OCI-LY7 (cell line): ENCODE data around the gene EMSY. TPM values are rescaled to one million over a fixed set of nuclear protein-coding genes. Genes with fewer than 3 reads are reported as not detected.

Experiments
- BruUV-seq: library from RNA; stranded (reverse); fragments of 400-500 nt; replicated peaks from 2 replicates; lab custom pipeline; 2021; lab: Mats Ljungman, UMichigan
- CTCF ChIA-PET: fragments of 300-600 bp; sonication (Branson Sonifier 250); formaldehyde crosslinking; loops from one replicate; lab custom pipeline; 2022; ENCODE audit warnings: antibody characterized with exemption; ENCODE audit not compliant: unreplicated experiment; lab: Charles Lee
- POLR2A ChIA-PET: fragments of 300-600 bp; sonication (Branson Sonifier 250); formaldehyde crosslinking; loops from one replicate; lab custom pipeline; 2022; ENCODE audit warnings: antibody characterized with exemption; lab: Charles Lee
- DNase-seq: peaks from one replicate; pipeline ENCODE4 v3.0.0-alpha.2; 2015; ENCODE audit warnings: low spot score
- H2AFZ ChIP-seq: fragments of 200-600 bp; sonication (generic), shearing (Covaris generic); 2 replicates; pipeline ENCODE4 v1.6.1; 2014; ENCODE audit warnings: mild to moderate bottlenecking, antibody characterized with exemption, low read length, moderate library complexity
- H3K27ac ChIP-seq: fragments of 200-600 bp; sonication (generic); 2 replicates; pipeline ENCODE4 v1.5.1; 2014; ENCODE audit warnings: mixed run types, low read depth, mild to moderate bottlenecking, moderate library complexity, low read length, inconsistent platforms; ENCODE audit not compliant: poor library complexity, severe bottlenecking
- H3K36me3 ChIP-seq: fragments of 200-600 bp; sonication (generic); 2 replicates; pipeline ENCODE4 v1.6.1; 2014; ENCODE audit warnings: mild to moderate bottlenecking, antibody characterized with exemption, low read length, moderate library complexity, mixed read lengths; ENCODE audit not compliant: insufficient read depth
- H3K4me1 ChIP-seq: fragments of 200-600 bp; sonication (generic); 2 replicates; pipeline ENCODE4 v1.5.1; 2014; ENCODE audit warnings: mild to moderate bottlenecking, low read length; ENCODE audit not compliant: insufficient read depth, poor library complexity, severe bottlenecking
- H3K4me2 ChIP-seq: fragments of 200-600 bp; sonication (generic); 2 replicates; pipeline ENCODE4 v1.6.1; 2014; ENCODE audit warnings: mild to moderate bottlenecking, low read length
- H3K4me3 ChIP-seq: fragments of 200-600 bp; sonication (generic); 2 replicates; pipeline ENCODE4 v1.5.1; 2014; ENCODE audit warnings: mild to moderate bottlenecking, low read depth, low read length; ENCODE audit not compliant: poor library complexity, severe bottlenecking
- H3K79me2 ChIP-seq: fragments of 200-600 bp; sonication (generic); 2 replicates; pipeline ENCODE4 v1.6.1; 2016; ENCODE audit warnings: low read depth, mild to moderate bottlenecking, low read length, moderate library complexity, mixed read lengths; ENCODE audit not compliant: insufficient read depth
- H3K9me2 ChIP-seq: fragments of 200-600 bp; sonication (generic); 2 replicates; pipeline ENCODE4 v1.6.1; 2016; ENCODE audit warnings: mild to moderate bottlenecking, low read length, mixed read lengths; ENCODE audit not compliant: insufficient read depth
- H3K9me3 ChIP-seq: fragments of 200-600 bp; sonication (generic); 2 replicates; pipeline ENCODE4 v1.6.1; 2014; ENCODE audit warnings: mild to moderate bottlenecking, mixed run types, low read length, mixed read lengths
- H4K20me1 ChIP-seq: fragments of 200-600 bp; sonication (generic); 2 replicates; pipeline ENCODE4 v1.6.1; 2014; ENCODE audit warnings: mild to moderate bottlenecking, antibody characterized with exemption, low read length, moderate library complexity, mixed read lengths; ENCODE audit not compliant: insufficient read depth
- EZH2phosphoT487 ChIP-seq: fragments of 200-600 bp; sonication (generic); IDR thresholded peaks from 2 replicates; pipeline ENCODE4 v1.6.1; 2018; ENCODE audit warnings: low read depth, borderline replicate concordance, mild to moderate bottlenecking, mixed run types, antibody characterized with exemption, low read length, moderate library complexity, mixed read lengths
- intact Hi-C: fragments of 100-400 bp; cut with micrococcal nuclease; formaldehyde crosslinking; loops from one replicate; pipeline ENCODE4 v1.10.0; 2022; ENCODE audit not compliant: unreplicated experiment
- total RNA-seq, 2 experiments: library from RNA; depleted of rRNA in 1 of 2; stranded (reverse); fragments of >200 nt in 1 of 2; shearing (Covaris generic) in 1 of 2; gene quantifications; 2 replicates each; pipeline ENCODE4 v1.2.3, GENCODE V29; 2014 to 2022
- TF ChIP-seq, protein P1 (sequence below): fragments of 200-600 bp; sonication (generic); conservative IDR thresholded peaks from 2 replicates; pipeline ENCODE4 v1.5.1; 2014; ENCODE audit warnings: mild to moderate bottlenecking, antibody characterized with exemption, low read length, moderate library complexity, mixed read lengths

The EMSY gene
- total RNA-seq, 2 experiments from 2014 or later, result 26.3 to 29.8 TPM

DNA sequence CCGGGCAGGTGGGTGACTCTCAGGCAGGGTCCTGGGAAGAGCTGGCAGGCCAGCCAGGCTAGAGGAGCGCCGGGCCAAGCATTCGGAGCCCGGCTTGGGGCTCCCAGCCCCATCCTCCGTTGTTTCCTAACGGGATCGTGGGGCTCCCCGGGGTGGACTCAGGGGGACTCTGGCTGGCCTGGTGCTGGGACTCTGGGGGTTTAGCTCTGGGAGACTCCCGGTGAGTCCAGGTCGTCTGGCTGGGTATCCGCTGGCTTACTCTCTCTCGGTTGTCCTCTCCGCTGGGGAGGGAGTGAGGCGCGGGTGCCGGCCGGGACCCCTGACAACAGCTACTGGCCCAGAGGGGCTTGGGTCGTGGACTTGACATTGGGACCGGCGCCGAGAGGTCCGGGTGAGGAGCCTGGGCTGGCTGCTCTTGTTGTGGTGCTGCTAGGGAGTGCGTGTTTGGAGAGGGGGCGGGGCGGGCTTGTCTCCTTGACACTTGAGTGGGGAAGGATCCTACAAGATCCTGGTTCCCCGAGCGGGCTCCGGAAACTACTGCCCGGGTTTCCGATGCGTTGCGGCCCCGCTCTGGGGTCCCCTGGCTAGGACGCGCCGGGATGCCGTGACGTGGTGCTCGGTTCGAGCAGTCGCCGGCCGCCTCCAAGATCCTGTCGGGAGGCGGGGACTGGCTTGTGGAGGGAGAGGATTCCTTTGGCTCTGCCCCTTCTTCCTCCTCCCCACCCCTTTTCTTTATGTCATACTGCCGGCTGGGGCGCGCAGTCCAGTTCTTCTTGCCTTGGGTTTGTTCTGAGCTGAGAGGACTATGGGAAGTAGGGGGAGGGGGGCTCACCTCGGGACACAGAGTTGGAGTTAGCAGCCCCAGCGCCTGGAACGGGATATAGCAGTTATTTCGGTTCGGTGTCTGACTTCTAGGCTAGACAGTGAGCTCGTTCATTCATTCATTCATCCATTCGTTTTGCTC lies 585 bp downstream of the EMSY start:
- Histone ChIP-seq H3K4me1 (peaks cover 19% of the 10 kb centered on the region), H3K27ac (peak overlapping the region; percentile 64), H3K4me2 (peak overlapping the region; percentile 93), H2AFZ (peak overlapping the region; percentile 93), H3K9me2 (no peaks in the 10 kb centered on the region), H4K20me1 (peaks cover 12% of the 10 kb centered on the region; the same call in 1 of the 2 replicates), H3K79me2 (peaks cover 38% of the 10 kb centered on the region), H3K4me3 (peak overlapping the region; percentile 99), H3K9me3 (no peaks in the 10 kb centered on the region), H3K36me3 (peaks cover 42% of the 10 kb centered on the region)
- TF ChIP-seq, protein P1, sequence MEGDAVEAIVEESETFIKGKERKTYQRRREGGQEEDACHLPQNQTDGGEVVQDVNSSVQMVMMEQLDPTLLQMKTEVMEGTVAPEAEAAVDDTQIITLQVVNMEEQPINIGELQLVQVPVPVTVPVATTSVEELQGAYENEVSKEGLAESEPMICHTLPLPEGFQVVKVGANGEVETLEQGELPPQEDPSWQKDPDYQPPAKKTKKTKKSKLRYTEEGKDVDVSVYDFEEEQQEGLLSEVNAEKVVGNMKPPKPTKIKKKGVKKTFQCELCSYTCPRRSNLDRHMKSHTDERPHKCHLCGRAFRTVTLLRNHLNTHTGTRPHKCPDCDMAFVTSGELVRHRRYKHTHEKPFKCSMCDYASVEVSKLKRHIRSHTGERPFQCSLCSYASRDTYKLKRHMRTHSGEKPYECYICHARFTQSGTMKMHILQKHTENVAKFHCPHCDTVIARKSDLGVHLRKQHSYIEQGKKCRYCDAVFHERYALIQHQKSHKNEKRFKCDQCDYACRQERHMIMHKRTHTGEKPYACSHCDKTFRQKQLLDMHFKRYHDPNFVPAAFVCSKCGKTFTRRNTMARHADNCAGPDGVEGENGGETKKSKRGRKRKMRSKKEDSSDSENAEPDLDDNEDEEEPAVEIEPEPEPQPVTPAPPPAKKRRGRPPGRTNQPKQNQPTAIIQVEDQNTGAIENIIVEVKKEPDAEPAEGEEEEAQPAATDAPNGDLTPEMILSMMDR, result no peak
- TF ChIP-seq EZH2phosphoT487, result no peak
- POLR2A ChIA-PET, result interaction anchor here (0.6 to 1.0 kb wide), 3 partner anchors 21 to 818 kb away, joined by 3 to 4 read pairs (median 3); no protein-coding TSS in a partner anchor
- peak; percentile 32 for DNase-seq
- intact Hi-C loops, result loop anchor here (10.0 kb wide), 1 partner anchor 1549 kb away; the partner anchor contains the start of gene INTS4
- CTCF ChIA-PET, result no interaction called here
- no TSS peak for BruUV-seq

DNA sequence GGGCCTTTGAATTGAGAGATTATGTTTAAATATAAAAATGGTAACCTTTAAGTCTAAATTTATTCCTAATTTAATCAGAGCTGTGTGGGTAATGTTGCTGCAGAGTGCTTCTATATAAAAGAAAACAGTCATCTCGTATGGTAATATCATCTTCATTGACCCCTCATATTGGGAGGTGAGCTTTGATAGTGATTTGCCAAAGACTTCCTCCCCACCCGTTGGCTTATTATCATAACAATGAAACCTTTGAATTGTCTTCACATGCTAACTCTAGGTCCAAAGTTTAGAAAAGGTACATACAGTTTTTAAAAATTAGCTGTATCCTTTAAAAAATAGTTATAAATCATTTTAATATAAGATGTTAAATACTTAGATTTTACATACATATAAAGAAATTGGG lies 3.7 kb downstream of the EMSY start:
- no peak overlapping the region for H3K4me2 ChIP-seq
- TF ChIP-seq, protein P1, result no peak
- TF ChIP-seq EZH2phosphoT487, result no peak
- H4K20me1 ChIP-seq, result peaks cover 12% of the 10 kb centered on the region; the same call in 1 of the 2 replicates
- H2AFZ ChIP-seq, result no peak overlapping the region
- POLR2A ChIA-PET, result interaction anchor here (0.7 to 1.2 kb wide), 3 partner anchors 21 to 1409 kb away, joined by 3 to 5 read pairs (median 3); no protein-coding TSS in a partner anchor
- H3K27ac ChIP-seq, result no peak overlapping the region
- H3K36me3 ChIP-seq, result peaks cover 57% of the 10 kb centered on the region
- no peaks in the 10 kb centered on the region for H3K9me3 ChIP-seq
- H3K79me2 ChIP-seq, result peaks cover 28% of the 10 kb centered on the region
- intact Hi-C loops, result loop anchor here (10.0 kb wide), 1 partner anchor 1546 kb away; the partner anchor contains the start of gene INTS4
- peaks cover 8% of the 10 kb centered on the region for H3K4me1 ChIP-seq
- DNase-seq, result no peak
- BruUV-seq, result no TSS peak
- H3K9me2 ChIP-seq, result no peaks in the 10 kb centered on the region
- no peak overlapping the region for H3K4me3 ChIP-seq
- CTCF ChIA-PET, result no interaction called here
